GM21515 (cell line): ENCODE measurements around the gene MCF2L.
"Not testable (repeated sequence)": the region's sequence is repeated elsewhere in the genome, so short reads cannot be mapped to it uniquely, and the experiment has no call there.

Experiments used
- ATAC-seq: cut with Tn5 transposase; IDR thresholded peaks from one replicate; pipeline ENCODE4 v1.9.1; 2021; ENCODE audit not compliant: unreplicated experiment

Gene MCF2L

DNA sequence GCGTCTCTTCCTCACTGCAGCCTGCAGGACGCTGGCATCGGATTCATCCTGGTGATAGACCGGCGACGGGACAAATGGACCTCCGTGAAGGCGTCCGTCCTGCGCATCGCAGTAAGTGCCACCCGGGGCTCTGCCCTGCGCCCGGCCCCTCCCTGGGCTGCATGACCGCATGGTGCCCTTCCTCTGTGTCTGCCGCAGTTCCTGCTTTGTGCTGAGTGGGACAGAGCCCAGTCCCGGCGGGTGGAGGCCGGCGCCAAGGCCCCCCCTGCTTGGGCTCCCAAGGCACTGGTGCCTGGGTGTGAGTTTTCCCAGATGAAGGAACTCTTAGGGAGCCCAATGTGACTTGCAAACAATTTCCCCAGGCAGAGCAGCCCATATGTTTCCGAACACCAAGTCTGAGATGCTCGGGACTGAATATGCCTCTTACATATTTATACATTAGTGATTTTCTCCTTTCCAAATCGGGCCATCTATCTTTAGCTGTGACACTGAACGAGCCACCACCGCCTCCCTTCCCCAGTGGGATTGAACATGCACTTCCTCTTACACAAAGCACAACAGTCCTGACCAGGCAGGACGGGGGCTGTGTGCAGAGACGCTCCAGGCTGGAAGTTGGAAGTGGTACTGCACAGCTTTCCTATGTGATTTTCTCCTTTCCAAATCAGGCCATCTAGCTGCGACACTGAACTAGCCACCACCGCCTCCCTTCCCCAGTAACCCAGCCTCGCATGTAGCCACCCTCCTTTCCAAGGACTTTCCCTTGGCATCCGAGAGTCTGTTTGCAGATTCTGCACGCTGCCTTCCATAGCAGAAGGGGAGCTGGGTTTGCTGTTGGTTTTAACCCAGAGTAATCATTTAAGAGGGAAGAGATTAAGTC, 76.5 kb downstream of the MCF2L start:
- ATAC-seq, result no peak

DNA sequence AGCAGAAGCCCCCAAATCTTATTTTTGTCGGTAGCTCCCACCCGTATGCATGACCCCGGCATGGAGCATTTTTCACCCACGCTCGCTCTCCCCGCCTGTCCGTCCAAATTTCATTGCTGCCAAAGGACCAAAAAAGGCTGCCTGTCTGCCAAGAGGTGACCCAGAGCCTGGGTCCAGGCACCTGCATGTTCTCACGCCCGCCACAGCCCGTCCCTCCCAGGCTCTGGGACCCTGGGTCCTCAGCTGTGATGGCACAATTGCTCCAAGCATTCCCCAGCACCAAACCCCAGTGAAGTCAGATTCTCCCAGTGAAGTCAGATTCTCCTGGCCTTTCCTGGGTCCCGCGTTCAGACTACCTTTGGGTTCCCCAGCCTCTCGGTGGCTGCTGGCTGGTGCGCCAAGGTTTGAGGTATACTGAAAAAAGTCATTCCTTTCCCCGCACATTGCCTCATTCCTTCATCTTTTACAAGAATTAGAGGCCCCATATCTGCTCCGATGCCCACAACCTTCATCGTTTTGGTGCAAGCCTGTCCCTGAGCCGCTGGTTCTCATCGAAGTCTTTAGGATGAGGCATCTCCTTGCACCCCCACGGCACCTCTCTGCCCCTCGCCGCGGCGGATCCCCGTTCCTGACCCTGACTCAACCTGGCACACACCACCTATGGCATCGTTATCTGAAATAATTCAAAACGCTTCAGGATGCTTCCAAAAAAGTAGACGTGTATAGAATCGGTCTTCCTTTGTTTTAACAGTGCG, 77.3 kb downstream of the MCF2L start:
- ATAC-seq, result no peak

DNA sequence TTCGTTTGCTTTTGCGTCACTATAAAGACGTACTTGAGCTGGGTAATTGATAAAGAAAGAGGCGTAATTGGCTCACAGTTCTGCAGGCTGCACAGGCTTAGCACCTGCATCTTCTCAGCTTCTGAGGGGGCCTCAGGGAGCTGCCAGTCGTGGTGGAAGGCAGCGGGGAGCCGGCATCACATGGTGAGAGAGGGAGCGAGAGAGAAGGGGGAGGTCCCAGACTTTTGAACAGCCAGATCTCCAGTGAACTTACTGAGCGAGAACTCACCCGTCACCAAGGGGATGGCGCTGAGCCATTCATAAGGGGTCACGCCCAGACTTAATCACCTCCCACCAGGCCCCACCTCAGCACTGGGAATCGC, 77.8 kb downstream of the MCF2L start:
- no peak for ATAC-seq

GRCh38 chr13:113047587-113047986, 78.6 kb downstream of the MCF2L start:
- ATAC-seq, result no peak

DNA sequence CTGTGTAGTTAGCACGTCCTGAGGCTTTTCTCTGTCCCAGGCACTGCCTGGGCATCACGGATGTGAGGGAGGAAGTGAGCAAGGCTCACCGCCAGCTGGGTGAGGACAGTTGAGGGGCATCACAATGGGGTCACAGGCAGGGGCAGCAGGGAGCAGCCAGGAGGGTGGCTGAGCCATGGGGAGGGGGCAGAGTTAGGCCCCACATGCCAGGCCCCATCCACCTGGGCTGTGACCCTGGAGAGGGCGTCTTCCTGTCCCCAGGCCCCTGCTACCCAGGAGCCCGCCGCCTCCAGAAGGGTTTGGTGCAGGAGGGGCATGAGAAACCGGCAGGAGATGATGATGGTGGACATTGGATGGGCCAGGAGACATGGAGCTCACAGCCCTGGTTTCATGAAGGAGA, 79.8 kb downstream of the MCF2L start:
- no peak for ATAC-seq

DNA sequence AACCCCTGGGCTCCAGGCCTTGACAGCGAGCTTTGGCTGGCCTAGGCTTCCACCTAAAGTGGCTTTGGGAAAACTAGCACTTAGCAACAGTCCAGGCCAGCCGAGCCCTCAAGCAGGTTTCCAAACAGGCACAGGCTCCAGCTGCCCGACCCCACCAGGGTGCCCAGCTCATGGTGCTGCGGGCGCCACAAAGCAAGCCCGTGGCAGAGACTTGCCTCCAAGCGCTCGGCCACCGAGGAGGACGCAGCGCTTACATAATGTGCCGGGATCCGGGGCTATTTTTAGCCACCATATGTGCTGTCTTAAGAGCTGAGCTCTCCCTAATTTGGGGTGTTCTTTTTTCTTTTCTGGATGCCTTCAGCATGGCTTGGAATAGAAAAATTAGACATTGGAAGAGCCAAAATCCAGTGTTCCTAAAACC, 80.5 kb downstream of the MCF2L start:
- ATAC-seq, result no peak

DNA sequence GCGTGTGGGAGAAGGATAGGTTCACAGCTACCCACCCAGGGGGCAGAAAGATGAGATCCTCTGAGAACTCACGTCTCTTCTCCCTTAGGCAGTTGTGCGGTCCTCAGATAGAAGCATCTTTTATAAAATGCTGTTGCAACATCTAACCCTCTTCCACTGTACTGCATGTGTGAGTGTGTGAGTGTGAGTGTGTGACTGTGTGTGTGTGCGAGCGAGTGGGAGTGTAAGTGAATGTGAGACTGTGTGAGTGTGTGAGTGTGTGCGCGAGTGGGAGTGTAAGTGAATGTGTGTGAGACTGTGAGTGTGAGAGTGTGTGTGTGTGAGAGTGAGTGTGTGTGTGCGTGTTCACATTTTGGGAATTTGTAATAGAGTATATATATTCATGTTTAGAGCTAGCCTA, 81.0 kb downstream of the MCF2L start:
- no peak for ATAC-seq

GRCh38 chr13:113050734-113051431, 81.9 kb downstream of the MCF2L start:
- no peak for ATAC-seq

DNA sequence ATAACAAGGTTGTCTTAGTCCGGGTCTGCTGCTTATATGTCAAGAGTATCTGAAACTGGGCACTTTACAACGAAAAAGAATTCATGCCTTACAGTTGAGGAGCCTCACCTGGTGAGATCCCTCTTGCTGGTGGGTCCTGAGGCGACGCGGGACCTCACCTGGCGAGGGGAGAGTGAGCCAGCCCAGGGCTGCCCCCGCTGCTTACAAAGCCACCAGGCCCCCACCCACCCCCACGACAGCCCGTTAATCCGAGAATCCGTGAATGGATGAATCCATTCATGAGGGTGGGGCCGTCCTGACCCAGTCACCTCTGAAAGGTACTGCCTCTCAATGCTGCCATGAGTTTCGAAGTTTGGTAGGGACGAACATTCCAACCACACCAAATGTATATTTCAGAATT, 82.6 kb downstream of the MCF2L start:
- no peak for ATAC-seq

DNA sequence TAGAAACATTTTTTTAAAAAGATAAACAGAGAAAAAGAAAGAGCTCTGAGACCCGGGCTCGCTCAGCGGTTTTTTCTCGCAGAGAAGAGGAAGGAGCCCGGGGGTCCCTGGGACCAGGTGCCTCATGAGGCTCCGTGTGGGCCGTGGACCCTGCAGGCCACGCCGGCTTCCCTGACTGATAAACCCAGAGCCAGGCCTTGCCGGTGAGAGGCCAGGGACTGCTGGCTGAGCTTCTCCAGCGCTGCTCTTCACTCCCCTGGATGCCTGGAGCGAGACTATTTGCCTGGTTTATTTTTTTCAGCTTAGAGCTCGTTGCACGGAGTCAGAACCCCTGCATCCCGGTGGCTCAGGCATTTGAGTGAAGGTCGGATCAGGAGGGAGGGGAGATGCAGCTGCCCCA, 83.2 kb downstream of the MCF2L start:
- ATAC-seq, result no peak

DNA sequence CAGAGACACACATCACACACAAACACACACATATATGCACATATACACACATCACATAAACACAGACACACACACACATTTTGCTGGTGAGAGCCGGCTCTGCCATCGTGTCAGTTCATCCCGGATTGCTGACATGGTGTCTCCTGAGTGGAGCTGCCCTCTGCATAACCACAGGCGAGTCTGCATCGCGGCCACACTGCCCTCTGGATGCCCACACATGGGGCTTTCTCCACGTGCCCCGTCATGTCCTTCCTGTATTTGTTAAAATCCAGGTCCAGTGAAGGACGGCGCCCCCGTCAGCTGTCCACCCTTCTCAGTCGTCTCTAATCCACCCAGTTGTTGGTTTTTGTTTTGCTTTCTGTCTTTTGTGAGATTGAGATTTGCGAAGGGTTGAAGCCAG, 84.0 kb downstream of the MCF2L start:
- ATAC-seq, result no peak

- no peak for ATAC-seq
These were observed 84.4 kb downstream of the MCF2L start for GRCh38 chr13:113053376-113053775.

DNA sequence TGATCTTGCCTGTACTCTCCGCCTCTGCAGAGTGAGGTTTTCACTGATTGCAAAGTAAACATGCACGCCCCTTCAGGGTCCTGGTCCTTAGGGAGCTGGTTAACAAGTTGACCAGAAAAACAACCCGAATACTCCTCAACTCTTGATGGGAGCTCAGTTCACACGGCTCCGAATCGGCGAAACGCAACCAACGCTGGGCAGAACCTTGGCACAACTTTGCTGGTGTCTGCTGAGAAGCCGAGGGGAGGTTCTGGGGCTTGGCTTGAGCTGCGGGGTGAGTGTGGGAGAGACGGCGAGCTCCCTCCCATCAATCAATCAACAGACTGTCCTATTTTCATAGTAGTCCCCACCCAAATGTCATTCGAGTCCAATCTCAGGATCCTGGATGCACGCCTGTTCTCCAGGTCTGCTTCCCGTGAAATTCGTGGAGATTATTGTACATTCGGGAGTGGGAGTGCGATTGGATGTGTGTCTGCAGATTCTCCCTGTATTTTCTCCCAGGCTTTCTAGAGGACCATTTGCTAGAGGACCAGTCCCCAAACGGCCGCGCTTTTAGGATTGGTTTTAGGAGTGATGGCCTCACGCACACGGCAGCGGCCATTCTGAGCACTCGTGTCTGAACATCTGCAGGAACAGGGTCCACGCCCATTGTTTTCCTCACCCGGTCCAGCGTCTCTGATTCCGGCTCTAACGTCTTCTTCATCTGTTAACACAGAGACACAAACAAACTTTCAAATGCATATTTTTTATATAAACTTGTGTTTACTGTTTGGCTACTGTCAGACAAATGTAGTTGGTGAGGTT, 85.0 kb downstream of the MCF2L start:
- no peak for ATAC-seq

DNA sequence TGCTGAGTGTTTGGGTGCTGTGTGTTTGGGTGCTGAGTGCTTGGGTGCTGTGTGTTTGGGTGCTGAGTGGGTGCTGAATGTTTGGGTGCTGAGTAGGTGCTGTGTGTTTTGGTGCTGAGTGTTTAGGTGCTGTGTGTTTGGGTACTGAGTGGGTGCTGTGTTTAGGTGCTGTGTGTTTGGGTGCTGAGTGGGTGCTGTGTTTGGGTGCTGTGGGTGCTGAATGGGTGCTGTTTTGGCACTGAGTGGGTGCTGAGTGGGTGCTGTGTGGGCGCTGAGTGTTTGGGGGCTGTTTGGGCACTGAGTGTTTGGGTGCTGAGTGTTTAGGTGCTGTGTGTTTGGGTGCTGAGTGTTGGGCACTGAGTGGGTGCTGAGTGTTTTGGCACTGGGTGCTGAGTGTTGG, 88.1 kb downstream of the MCF2L start:
- no peak for ATAC-seq

DNA sequence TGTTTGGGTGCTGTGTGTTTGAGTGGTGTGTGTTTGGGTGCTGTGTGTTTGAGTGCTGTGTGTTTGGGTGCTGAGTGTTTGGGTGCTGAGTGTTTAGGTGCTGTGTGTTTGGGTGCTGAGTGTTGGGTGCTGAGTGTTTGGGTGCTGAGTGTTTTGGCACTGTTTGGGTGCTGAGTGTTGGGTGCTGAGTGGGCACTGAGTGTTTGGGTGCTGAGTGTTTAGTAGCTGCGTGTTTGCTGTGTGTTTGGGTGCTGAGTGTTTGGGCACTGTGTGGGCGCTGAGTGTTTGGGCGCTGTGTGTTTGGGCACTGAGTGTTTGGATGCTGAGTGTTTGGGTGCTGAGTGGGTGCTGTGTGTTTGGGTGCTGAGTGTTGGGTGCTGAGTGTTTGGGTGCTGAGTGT, 88.5 kb downstream of the MCF2L start:
- ATAC-seq, result not testable (repeated sequence)

- no peak for ATAC-seq
These were observed 89.3 kb downstream of the MCF2L start for GRCh38 chr13:113058129-113058987.

DNA sequence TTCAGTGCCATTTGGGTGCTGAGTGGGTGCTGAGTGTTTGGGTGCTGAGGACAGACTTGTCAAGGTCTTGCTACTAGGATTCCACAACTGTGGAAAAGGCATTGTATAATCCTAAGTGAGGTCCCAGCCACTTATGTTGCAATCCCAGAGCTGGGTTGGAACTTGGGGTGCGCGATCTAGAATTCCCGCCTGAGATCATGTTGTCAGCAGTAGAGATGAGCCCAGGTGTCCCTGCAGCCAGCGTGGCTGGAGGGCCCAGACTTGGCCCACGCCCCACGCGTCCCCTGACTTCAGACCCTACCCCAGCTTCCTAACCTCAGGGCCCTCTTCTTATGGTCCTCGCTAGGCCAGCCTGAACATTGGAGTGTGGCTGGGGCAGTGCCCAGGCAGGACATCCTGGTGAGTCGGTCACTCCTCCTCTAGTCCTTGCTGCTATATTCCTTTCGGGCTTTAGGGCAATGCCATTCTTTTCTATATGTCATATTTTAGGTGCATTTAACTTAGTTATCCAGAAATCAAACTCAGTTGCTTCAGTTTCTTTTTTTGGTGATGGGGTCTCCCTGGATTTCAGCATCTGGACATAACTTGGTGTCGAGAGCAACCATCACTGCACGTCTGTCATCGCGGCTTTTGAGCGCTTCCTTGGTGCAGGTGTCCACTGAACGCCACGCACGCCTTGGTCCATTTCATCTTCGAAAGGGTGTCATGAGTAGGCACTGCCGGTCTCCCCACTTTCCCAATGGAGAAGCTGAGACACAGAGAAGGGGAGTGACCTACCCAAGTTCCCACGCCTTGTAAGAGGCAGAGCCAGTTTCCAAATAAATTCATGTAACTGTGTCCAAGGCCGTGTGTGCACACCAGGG, 90.2 kb downstream of the MCF2L start:
- ATAC-seq, result no peak

- no peak for ATAC-seq
These were observed 90.9 kb downstream of the MCF2L start for GRCh38 chr13:113059891-113060290.
